ENCODE data around the gene GIMAP1. TPM values are rescaled to one million over a fixed set of nuclear protein-coding genes. Genes with fewer than 3 reads are reported as not detected.

GIMAP1 gene
- total RNA-seq, 6 donors from 2014 or later: 8.4 to 13.5 (median 12.1) TPM

DNA sequence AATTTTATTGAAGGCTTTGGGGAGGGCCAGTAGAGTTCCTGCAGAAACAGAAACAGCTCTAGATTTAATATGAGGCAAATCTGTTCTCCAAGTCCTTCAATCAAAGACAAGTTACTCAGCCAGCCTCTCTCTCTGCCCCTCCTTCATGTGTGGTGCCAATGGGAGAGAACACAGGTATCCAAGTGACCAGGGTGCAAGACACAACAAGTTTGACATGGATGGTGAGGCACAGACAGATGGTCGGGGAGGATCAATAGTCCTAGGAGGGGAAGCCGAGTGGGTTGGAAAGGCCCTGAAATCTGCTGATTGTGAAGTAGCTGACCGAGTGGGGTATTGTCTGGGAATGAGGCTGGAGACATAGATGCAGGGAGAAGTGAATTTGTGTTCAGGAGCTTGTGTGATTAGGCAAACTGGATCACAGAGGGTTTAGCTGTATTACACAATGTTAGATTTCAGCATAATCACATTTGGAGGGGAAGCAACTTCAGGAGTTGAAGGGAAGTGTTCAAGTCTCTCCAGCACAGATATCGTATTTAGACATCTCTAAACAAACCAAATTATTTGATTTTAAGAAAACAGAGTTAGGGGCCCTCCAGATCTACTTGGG is 1.5 kb downstream of the GIMAP1 start:
- Histone ChIP-seq H3K4me1 (peaks cover 17 to 35% (median 28%) of the 10 kb centered on the region in 4 donors), H3K9me3 (peaks cover 0 to 7% (median 0%) of the 10 kb centered on the region in 4 donors), H3K27ac (peak overlapping the region; percentile 76 to 91 (median 84)), H3K4me3 (peak overlapping the region; percentile 32 to 64 (median 50)), H3K36me3 (peaks cover 0 to 30% (median 11%) of the 10 kb centered on the region in 4 donors), H3K27me3 (no peaks in the 10 kb centered on the region)
- 47 to 52% methylated on average over 4 of the region's 4 CpGs for WGBS, 2 donors
- ATAC-seq (ENCODE audit: low FRiP score in 2 of 2) (peak in 1 of 2 donors; percentile 40), DNase-seq (no peak)
- TF ChIP-seq, protein P1, sequence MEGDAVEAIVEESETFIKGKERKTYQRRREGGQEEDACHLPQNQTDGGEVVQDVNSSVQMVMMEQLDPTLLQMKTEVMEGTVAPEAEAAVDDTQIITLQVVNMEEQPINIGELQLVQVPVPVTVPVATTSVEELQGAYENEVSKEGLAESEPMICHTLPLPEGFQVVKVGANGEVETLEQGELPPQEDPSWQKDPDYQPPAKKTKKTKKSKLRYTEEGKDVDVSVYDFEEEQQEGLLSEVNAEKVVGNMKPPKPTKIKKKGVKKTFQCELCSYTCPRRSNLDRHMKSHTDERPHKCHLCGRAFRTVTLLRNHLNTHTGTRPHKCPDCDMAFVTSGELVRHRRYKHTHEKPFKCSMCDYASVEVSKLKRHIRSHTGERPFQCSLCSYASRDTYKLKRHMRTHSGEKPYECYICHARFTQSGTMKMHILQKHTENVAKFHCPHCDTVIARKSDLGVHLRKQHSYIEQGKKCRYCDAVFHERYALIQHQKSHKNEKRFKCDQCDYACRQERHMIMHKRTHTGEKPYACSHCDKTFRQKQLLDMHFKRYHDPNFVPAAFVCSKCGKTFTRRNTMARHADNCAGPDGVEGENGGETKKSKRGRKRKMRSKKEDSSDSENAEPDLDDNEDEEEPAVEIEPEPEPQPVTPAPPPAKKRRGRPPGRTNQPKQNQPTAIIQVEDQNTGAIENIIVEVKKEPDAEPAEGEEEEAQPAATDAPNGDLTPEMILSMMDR (IDR thresholded peaks at IDR 0.05): no peak
- TF ChIP-seq POLR2A (IDR thresholded peaks at IDR 0.05): peak in 1 of 4 donors; percentile 50
- TF ChIP-seq POLR2AphosphoS5 (IDR thresholded peaks at IDR 0.05): no peak
- no peak for TF ChIP-seq EP300 (IDR thresholded peaks at IDR 0.05)

DNA sequence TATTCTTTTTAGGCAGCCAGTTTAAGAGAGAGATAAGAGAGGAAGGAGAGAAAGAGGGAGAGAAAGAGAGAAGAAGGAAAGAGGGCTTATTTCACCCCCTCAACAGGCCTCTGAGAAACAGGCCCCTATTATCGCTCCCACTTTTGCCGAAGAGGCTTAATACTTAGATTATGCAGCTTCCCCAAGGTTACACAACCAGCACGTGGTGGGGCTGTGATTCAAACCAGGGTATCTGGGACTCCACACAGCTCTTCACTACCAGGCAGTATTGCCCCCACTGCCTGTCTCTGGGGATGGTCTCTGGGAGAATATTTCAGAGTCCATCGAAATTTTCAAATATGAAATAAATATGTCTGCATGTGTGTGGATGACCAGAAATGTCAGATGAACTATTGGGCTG is 3.0 kb downstream of the GIMAP1 start:
- Histone ChIP-seq H3K36me3 (peaks cover 0 to 37% (median 13%) of the 10 kb centered on the region in 4 donors), H3K27me3 (no peaks in the 10 kb centered on the region), H3K4me1 (peaks cover 17 to 36% (median 28%) of the 10 kb centered on the region in 4 donors), H3K27ac (peak overlapping the region in 3 of 4 donors; percentile 84 to 91 (median 84)), H3K4me3 (no peak overlapping the region), H3K9me3 (no peaks in the 10 kb centered on the region)
- WGBS, 2 donors: 57 to 62% methylated on average over 4 of the region's 4 CpGs
- ATAC-seq (ENCODE audit: low FRiP score in 2 of 2) (no peak), DNase-seq (peak in 1 of 2 donors; percentile 55)
- TF ChIP-seq POLR2A (IDR thresholded peaks at IDR 0.05) (no peak), POLR2AphosphoS5 (IDR thresholded peaks at IDR 0.05) (no peak), EP300 (IDR thresholded peaks at IDR 0.05) (no peak)
- TF ChIP-seq, protein P1 (IDR thresholded peaks at IDR 0.05): no peak

GRCh38 chr7:150719960-150720891 is 3.8 kb downstream of the GIMAP1 start:
- ATAC-seq (ENCODE audit: low FRiP score in 2 of 2): peak in 1 of 2 donors; percentile 7
- H3K4me1 ChIP-seq: peaks cover 17 to 36% (median 26%) of the 10 kb centered on the region in 4 donors
- no peak for TF ChIP-seq POLR2A (IDR thresholded peaks at IDR 0.05)
- no peak for TF ChIP-seq EP300 (IDR thresholded peaks at IDR 0.05)
- TF ChIP-seq, protein P1 (IDR thresholded peaks at IDR 0.05): no peak
- no peak for TF ChIP-seq POLR2AphosphoS5 (IDR thresholded peaks at IDR 0.05)

GRCh38 chr7:150721970-150722373 is 5.6 kb downstream of the GIMAP1 start:
- Histone ChIP-seq H3K36me3 (peaks cover 0 to 37% (median 13%) of the 10 kb centered on the region in 4 donors), H3K9me3 (no peaks in the 10 kb centered on the region), H3K27ac (peak overlapping the region in 3 of 4 donors; percentile 29 to 53 (median 36)), H3K4me1 (peaks cover 17 to 28% (median 23%) of the 10 kb centered on the region in 4 donors), H3K27me3 (no peaks in the 10 kb centered on the region), H3K4me3 (peak overlapping the region in 1 of 4 donors; percentile 5)
- TF ChIP-seq, protein P1 (IDR thresholded peaks at IDR 0.05): no peak
- TF ChIP-seq POLR2A (IDR thresholded peaks at IDR 0.05): no peak
- no peak for TF ChIP-seq POLR2AphosphoS5 (IDR thresholded peaks at IDR 0.05)
- no peak for TF ChIP-seq EP300 (IDR thresholded peaks at IDR 0.05)
- 76 to 77% methylated on average over 11 of the region's 11 CpGs for WGBS, 2 donors
- ATAC-seq (ENCODE audit: low FRiP score in 2 of 2) (no peak), DNase-seq (no peak)

More at GRCh38 chr7:150719960-150720891, 3.8 kb downstream of the GIMAP1 start:
- Histone ChIP-seq H3K27me3 (no peaks in the 10 kb centered on the region), H3K27ac (peak overlapping the region in 1 of 4 donors; percentile 84), H3K4me3 (no peak overlapping the region), H3K9me3 (no peaks in the 10 kb centered on the region), H3K36me3 (peaks cover 0 to 37% (median 13%) of the 10 kb centered on the region in 4 donors)
- WGBS, 2 donors: 93 to 97% methylated on average over 21 to 52 of the region's 52 CpGs
- DNase-seq: peak in 1 of 2 donors; percentile 78

Measured in upper lobe of left lung (tissue), 6 donors.